ENCODE results near the gene SKI. TPM values are rescaled to one million over a fixed set of nuclear protein-coding genes. Genes with fewer than 3 reads are reported as not detected.

SKI gene
- total and polyA plus RNA-seq, 9 of the 15 experiments (the other 6 are each of a cell fraction or from before 2014, with no cell fraction given): 0.10 to 60.5 (median 4.6) TPM

DNA sequence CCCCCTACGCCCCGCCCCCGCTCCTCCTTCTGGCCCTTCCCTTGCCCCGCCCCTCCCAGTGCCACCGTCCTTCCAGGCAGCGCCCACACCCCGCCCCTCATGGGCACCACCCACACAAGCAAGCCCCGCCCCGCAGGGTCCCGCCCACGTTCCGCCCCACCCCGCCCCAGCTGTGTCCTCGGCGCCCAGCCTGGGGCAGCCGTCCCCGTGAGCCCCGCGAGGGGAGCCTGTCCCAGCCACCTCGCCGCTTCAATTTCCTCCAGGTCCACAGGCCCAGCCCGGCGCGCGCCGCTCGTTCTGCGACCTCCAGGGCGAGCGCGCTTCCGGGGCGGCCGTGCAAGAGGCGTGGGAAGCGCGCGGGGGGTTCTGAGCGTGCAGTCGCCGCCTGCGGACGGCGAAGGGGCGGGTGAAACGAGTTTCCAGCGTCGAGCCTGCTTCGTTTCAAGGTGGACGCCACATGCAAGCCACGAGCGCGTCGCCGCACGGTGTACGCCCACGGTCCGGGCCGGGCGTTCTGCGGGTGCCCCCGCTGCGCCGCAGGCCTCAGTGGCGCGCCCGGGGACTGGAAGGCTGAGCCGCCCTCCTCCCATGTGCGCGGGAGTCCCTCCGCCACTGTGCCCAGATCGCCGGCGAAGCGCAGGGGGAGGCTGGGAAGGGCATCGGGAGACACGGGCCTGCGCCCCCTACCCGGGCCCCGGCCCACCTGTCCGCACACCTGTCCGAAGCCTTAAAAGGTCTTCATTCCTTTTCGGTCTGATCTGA is 22.7 kb upstream of the SKI start (continued):
- TF ChIP-seq RBBP5 (IDR thresholded peaks at IDR 0.05; ENCODE audit: borderline replicate concordance, insufficient read depth, low read length, poor library complexity, severe bottlenecking) (peak; percentile 26), IRF2 (CRISPR knock-in tag; IDR thresholded peaks at IDR 0.05) (peak; percentile 88), MTA3 (IDR thresholded peaks at IDR 0.05; ENCODE audit: borderline replicate concordance) (peak; percentile 84; the same call in 1 of the 2 replicates), NR4A1 (CRISPR knock-in tag; IDR thresholded peaks at IDR 0.05) (0 out of 2 replicates have a peak, but pooled peaks have one; percentile 78), NR4A1 (tag; IDR thresholded peaks at IDR 0.05) (peak; percentile 78; the same call in 1 of the 2 replicates), POLR3A (IDR thresholded peaks at IDR 0.05; ENCODE audit: borderline replicate concordance, extremely low read depth, insufficient read depth, insufficient read length) (no peak), ZNF436 (CRISPR knock-in tag; IDR thresholded peaks at IDR 0.05) (no peak), SAP30 (IDR thresholded peaks at IDR 0.05; ENCODE audit: borderline replicate concordance, insufficient read depth, low read depth, low read length, poor library complexity, severe bottlenecking) (peak; percentile 34)
- TF ChIP-seq, protein P1, sequence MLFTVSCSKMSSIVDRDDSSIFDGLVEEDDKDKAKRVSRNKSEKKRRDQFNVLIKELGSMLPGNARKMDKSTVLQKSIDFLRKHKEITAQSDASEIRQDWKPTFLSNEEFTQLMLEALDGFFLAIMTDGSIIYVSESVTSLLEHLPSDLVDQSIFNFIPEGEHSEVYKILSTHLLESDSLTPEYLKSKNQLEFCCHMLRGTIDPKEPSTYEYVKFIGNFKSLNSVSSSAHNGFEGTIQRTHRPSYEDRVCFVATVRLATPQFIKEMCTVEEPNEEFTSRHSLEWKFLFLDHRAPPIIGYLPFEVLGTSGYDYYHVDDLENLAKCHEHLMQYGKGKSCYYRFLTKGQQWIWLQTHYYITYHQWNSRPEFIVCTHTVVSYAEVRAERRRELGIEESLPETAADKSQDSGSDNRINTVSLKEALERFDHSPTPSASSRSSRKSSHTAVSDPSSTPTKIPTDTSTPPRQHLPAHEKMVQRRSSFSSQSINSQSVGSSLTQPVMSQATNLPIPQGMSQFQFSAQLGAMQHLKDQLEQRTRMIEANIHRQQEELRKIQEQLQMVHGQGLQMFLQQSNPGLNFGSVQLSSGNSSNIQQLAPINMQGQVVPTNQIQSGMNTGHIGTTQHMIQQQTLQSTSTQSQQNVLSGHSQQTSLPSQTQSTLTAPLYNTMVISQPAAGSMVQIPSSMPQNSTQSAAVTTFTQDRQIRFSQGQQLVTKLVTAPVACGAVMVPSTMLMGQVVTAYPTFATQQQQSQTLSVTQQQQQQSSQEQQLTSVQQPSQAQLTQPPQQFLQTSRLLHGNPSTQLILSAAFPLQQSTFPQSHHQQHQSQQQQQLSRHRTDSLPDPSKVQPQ (CRISPR knock-in tag; IDR thresholded peaks at IDR 0.05; ENCODE audit: borderline replicate concordance): no peak
- TF ChIP-seq, protein P2, sequence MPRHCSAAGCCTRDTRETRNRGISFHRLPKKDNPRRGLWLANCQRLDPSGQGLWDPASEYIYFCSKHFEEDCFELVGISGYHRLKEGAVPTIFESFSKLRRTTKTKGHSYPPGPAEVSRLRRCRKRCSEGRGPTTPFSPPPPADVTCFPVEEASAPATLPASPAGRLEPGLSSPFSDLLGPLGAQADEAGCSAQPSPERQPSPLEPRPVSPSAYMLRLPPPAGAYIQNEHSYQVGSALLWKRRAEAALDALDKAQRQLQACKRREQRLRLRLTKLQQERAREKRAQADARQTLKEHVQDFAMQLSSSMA (CRISPR knock-in tag; IDR thresholded peaks at IDR 0.05): peak; percentile 48; the same call in 1 of the 2 replicates
- TF ChIP-seq, protein P3, sequence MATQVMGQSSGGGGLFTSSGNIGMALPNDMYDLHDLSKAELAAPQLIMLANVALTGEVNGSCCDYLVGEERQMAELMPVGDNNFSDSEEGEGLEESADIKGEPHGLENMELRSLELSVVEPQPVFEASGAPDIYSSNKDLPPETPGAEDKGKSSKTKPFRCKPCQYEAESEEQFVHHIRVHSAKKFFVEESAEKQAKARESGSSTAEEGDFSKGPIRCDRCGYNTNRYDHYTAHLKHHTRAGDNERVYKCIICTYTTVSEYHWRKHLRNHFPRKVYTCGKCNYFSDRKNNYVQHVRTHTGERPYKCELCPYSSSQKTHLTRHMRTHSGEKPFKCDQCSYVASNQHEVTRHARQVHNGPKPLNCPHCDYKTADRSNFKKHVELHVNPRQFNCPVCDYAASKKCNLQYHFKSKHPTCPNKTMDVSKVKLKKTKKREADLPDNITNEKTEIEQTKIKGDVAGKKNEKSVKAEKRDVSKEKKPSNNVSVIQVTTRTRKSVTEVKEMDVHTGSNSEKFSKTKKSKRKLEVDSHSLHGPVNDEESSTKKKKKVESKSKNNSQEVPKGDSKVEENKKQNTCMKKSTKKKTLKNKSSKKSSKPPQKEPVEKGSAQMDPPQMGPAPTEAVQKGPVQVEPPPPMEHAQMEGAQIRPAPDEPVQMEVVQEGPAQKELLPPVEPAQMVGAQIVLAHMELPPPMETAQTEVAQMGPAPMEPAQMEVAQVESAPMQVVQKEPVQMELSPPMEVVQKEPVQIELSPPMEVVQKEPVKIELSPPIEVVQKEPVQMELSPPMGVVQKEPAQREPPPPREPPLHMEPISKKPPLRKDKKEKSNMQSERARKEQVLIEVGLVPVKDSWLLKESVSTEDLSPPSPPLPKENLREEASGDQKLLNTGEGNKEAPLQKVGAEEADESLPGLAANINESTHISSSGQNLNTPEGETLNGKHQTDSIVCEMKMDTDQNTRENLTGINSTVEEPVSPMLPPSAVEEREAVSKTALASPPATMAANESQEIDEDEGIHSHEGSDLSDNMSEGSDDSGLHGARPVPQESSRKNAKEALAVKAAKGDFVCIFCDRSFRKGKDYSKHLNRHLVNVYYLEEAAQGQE (IDR thresholded peaks at IDR 0.05; ENCODE audit: borderline replicate concordance): peak; percentile 51
- TF ChIP-seq, protein P3 (CRISPR knock-in tag; IDR thresholded peaks at IDR 0.05; ENCODE audit: low read depth): peak; percentile 66; the same call in 1 of the 2 replicates
- TF ChIP-seq, protein P4, sequence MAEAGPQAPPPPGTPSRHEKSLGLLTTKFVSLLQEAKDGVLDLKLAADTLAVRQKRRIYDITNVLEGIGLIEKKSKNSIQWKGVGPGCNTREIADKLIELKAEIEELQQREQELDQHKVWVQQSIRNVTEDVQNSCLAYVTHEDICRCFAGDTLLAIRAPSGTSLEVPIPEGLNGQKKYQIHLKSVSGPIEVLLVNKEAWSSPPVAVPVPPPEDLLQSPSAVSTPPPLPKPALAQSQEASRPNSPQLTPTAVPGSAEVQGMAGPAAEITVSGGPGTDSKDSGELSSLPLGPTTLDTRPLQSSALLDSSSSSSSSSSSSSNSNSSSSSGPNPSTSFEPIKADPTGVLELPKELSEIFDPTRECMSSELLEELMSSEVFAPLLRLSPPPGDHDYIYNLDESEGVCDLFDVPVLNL (CRISPR knock-in tag; IDR thresholded peaks at IDR 0.05; ENCODE audit: low read depth): peak; percentile 61; the same call in 1 of the 2 replicates

Measured in K562 (cell line).